Measurements from ENCODE around the gene WWOX.

WWOX gene

DNA sequence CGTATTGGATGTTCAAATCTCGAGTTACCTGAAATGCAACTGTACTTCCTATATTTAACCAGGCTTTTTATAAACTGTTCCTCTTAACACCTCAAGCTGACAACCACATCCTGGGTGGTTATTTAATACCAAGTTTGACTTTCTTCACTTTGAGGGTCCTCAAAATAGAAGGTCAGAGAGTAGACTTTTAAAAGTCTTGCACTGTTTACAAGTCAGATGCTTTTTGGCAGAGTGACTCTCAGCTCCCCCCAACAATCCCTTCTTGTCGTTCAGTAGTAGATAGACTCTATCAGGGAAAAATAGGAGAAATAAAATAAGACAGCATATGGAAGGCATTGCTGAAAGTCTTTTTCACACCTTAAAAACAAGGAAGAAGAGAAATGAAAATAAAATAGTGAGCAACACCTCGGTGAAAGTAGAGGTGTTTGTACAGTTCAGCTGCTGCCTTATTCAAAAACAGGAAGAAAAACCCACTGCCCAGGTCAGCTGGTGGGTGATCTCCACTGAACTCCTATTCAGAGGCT lies 650.4 kb downstream of the WWOX start:
- no peak for DNase-seq (ENCODE audit: low read depth)
- H3K4me3 ChIP-seq (ENCODE audit: control insufficient read depth, low read depth, low read length), result no peak overlapping the region
- TF ChIP-seq, protein P1, sequence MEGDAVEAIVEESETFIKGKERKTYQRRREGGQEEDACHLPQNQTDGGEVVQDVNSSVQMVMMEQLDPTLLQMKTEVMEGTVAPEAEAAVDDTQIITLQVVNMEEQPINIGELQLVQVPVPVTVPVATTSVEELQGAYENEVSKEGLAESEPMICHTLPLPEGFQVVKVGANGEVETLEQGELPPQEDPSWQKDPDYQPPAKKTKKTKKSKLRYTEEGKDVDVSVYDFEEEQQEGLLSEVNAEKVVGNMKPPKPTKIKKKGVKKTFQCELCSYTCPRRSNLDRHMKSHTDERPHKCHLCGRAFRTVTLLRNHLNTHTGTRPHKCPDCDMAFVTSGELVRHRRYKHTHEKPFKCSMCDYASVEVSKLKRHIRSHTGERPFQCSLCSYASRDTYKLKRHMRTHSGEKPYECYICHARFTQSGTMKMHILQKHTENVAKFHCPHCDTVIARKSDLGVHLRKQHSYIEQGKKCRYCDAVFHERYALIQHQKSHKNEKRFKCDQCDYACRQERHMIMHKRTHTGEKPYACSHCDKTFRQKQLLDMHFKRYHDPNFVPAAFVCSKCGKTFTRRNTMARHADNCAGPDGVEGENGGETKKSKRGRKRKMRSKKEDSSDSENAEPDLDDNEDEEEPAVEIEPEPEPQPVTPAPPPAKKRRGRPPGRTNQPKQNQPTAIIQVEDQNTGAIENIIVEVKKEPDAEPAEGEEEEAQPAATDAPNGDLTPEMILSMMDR (IDR thresholded peaks at IDR 0.05; ENCODE audit: control insufficient read depth, insufficient read depth, low read depth, low read length, missing control alignments), result no peak

DNA sequence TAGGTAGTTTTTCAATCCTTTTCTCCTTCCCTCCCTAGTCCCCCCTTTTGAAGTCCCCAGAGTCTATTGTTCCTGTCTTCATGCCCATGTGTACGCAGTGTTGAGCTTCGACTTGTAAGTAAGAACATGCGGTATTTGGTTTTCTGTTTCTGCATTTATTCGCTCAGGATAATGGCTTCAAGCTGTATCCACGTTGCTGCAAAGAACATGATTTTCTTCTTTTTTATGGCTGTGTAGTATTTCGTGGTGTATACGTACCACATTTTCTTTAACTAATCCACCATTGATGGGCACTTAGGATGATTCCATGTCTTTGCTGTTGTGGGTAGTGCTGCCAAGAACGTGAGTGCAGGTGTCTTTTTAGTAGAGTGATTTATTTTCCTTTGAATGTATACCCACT lies 651.2 kb downstream of the WWOX start:
- no peak for DNase-seq (ENCODE audit: low read depth)
- H3K4me3 ChIP-seq (ENCODE audit: control insufficient read depth, low read depth, low read length), result no peak overlapping the region
- TF ChIP-seq, protein P1 (IDR thresholded peaks at IDR 0.05; ENCODE audit: control insufficient read depth, insufficient read depth, low read depth, low read length, missing control alignments), result no peak

DNA sequence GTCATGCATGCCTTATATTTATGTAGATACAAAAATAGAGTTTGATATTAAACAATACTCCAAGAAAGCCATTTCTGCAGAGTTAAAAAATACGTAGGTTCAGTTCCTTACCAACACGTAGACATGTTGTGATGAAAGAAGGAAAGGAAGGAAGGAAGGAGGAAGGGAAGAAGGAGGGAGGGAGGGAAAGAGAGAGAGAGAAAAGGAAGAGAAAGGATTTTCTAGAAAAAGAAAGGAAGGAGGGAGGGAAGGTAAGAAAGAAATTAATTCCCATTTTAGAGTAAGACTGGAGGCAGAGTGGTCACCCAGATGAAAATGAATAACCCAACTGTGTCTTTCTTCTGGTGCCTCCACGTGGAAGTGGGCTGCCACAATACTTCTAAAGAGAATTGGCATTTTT lies 652.1 kb downstream of the WWOX start:
- H3K4me3 ChIP-seq (ENCODE audit: control insufficient read depth, low read depth, low read length), result no peak overlapping the region
- TF ChIP-seq, protein P1 (IDR thresholded peaks at IDR 0.05; ENCODE audit: control insufficient read depth, insufficient read depth, low read depth, low read length, missing control alignments), result no peak

DNA sequence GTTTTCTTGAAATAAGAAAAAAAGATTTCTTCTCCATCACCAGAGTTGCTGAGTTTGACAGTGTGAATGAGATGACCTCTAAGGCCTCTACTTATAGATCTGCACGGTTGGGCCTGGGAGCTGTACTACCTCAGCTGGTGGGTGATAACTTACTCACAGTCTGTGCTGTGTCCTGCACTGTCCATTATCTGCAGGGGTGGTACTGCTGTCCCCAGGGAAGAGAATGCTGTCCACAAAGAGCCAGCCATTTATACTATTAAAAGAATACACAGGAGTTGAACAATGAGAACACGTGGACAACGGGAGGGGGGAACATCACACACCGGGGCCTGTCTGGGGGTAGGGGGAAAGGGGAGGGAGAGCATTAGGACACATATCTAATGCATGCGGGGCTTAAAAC lies 655.3 kb downstream of the WWOX start:
- H3K4me3 ChIP-seq (ENCODE audit: control insufficient read depth, low read depth, low read length), result no peak overlapping the region
- TF ChIP-seq, protein P1 (IDR thresholded peaks at IDR 0.05; ENCODE audit: control insufficient read depth, insufficient read depth, low read depth, low read length, missing control alignments), result no peak
- no peak for DNase-seq (ENCODE audit: low read depth)

More for the DNA sequence above, 652.1 kb downstream of the WWOX start:
- no peak for DNase-seq (ENCODE audit: low read depth)

DNA sequence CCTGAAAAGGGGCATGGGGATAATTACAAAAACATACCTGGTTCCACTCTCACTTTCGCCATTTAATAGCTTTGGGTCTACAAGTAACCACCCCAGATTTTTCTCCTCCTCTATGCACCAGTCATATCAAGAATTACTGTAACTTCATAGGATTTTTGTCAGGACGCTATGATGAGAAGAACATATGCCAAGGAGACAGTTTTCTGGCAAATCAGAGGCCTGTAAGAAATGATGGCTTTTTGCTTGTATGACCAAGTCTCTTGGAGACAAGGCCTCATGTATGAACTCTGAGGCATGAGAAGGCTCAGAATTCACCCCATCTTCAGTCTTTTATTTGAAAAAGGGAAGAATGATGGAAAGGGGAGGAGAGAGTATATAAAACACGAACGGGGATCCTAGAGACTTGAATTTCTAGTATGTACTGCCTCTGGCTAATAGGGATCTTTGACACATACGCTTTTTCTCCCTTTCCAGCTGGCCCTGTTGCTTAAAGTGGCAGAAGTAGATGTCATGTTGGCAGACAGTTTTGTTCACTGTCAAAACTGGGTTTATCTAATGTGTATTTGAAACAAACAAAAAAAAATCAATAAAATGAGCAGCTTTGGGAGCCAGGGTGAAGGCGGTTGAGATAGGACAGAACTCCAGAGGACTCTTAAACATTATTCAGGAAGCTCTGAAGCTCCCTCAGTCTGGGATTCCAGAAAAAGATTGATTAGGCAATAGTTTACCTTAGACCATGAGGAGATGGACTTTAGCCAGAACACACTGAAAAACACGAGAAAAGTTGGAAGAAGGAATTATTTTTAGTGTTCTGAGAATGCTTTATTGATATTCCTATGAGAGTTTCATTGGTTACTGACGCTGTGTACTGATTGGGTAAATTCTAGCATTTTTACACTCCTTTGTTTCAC lies 656.6 kb downstream of the WWOX start:
- no peak for DNase-seq (ENCODE audit: low read depth)
- TF ChIP-seq, protein P1 (IDR thresholded peaks at IDR 0.05; ENCODE audit: control insufficient read depth, insufficient read depth, low read depth, low read length, missing control alignments), result no peak
- H3K4me3 ChIP-seq (ENCODE audit: control insufficient read depth, low read depth, low read length), result no peak overlapping the region

DNA sequence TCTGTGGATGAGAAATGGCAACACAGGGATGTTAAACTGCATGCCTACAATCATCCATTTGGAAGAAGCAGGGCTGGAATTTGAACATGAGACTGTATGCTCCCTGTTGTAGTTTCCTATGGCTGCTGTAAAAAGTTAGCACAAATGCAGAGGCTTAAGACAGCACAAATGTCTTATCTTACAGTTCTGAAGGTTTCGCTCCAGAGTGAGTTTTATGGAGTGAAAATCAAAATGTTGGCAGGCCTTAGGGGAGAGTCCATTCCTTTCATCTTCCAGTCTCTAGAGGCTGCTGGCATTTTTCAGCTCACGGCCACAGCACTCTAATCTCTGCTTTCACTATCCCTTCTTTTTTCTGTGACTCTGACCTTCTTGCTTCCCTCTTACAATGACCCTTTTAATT lies 660.1 kb downstream of the WWOX start:
- no peak overlapping the region for H3K4me3 ChIP-seq (ENCODE audit: control insufficient read depth, low read depth, low read length)
- no peak for DNase-seq (ENCODE audit: low read depth)
- TF ChIP-seq, protein P1 (IDR thresholded peaks at IDR 0.05; ENCODE audit: control insufficient read depth, insufficient read depth, low read depth, low read length, missing control alignments), result no peak
